GM20000 (cell line): Measurements from ENCODE around the gene MYO16.

Source experiments
- DNase-seq: peaks from one replicate; pipeline ENCODE4 v3.0.0; 2012; ENCODE audit warnings: low spot score
- CTCF ChIP-seq: IDR thresholded peaks from 2 replicates; pipeline ENCODE4 v1.5.1; 2012; ENCODE audit warnings: mild to moderate bottlenecking, control low read depth; ENCODE audit errors: extremely low read depth, missing control alignments

Gene MYO16

GRCh38 chr13:109246001-109246400 lies 616.6 kb downstream of the MYO16 start:
- no peak for DNase-seq
- no peak for TF ChIP-seq CTCF

DNA sequence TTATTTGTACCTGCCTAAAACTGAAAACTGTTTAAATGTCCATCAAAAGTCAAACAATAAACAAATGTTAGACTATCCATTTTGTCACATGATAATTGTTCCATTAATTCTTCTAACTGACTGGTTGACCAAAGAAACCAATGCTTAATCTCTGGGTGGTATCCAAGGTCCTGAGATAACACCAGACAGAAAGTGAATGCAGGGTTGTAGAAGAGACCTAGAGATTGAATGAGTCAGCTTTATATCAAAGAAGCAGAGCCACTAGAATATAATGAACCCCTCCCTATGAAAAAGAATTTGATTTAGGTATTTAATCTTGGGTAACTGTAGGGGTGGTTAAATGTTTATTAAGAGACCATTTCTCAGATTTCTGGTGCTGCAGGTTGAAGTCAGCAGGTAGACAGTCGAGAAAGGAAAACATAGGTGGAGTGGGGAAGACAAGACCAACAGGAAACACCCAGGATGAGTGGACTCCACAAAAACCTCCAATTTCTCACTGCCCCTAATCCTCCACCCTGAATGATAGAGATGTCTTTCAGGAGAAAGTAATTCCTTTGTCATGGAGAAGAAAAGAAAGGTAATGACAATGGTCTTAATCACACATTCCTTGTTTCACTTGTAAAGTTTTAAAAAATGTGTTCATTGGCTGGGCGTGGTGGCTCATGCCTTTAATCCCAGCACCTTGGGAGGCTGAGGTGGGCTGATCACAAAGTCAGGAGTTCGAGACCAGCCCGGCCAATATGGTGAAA lies 620.5 kb downstream of the MYO16 start:
- TF ChIP-seq CTCF, result no peak
- no peak for DNase-seq

DNA sequence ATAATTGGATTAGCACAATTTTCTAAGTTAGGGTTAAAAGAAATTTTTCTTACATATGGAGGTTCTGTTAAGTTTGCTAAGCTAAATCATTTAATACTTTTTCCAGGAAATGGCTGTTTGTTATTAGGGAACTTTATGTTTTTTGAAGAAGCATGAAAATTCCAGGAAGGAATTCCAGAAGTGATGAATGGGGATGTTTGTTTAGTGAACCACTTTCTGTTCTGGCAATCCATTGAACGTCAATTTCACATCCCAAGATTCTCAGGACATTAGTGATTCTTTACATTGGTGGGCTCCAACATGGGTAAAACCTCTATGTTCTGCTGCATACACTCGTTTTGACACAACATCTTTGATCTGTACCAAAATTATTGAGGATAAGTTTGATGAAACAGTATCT lies 622.5 kb downstream of the MYO16 start:
- no peak for TF ChIP-seq CTCF
- no peak for DNase-seq

GRCh38 chr13:109253316-109253715 lies 623.9 kb downstream of the MYO16 start:
- no peak for TF ChIP-seq CTCF
- no peak for DNase-seq

DNA sequence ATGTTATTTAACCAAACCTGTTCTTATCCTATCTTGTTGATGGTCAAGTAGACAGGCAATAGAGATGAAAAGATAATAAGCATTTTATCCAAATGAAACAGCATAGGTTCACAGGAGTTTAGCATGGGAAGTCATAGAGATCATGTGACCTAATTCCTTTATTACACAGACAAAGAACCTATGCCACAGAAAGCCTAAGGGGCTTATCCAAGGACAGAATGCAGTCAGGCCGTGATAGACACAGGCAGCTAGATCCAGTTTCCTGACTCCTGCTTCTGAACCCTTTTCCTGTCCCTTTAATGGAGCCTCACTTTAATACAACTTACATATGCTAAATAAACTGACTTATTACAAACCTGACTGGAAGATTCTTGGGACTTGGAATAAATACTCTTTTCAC lies 624.9 kb downstream of the MYO16 start:
- DNase-seq, result no peak
- TF ChIP-seq CTCF, result no peak

- no peak for DNase-seq
- no peak for TF ChIP-seq CTCF
Observed at GRCh38 chr13:109255141-109255856, 625.9 kb downstream of the MYO16 start.
